Measurements from ENCODE around the gene SIK3.

GRCh38 chr11:116874251-116874650 is 224.0 kb downstream of the SIK3 start:
- TF ChIP-seq CTCF (IDR thresholded peaks at IDR 0.05) (no peak), EZH2 (IDR thresholded peaks at IDR 0.05) (no peak), EZH2phosphoT487 (IDR thresholded peaks at IDR 0.05) (no peak)

Data from neural progenitor cell (in vitro differentiated cells).